Stimulated activated CD4-positive, alpha-beta T cell treated with anti-CD3 and anti-CD28 coated beads, Interleukin-2, amount 100 ng/mL, for 24 hours (primary cell): ENCODE measurements around the gene HOXA5.

Experiments
- DNase-seq, 2 donors: peaks; one replicate each; pipeline ENCODE4 v3.0.0-alpha.2; 2020

The HOXA5 gene

GRCh38 chr7:27147199-27148030, 3.9 kb upstream of the HOXA5 start, which contains the start of gene HOXA6:
Gene HOXA6 (minus strand): TSS chr7:27147774. CDS start chr7:27147749, 25 bp downstream.
- no peak for DNase-seq

- DNase-seq: no peak
Measured at GRCh38 chr7:27146491-27147198, 3.2 kb upstream of the HOXA5 start.

GRCh38 chr7:27145914-27146412, 2.5 kb upstream of the HOXA5 start:
- DNase-seq: no peak

GRCh38 chr7:27145165-27145913, 1.9 kb upstream of the HOXA5 start:
- DNase-seq: no peak

GRCh38 chr7:27144781-27145164, 1.3 kb upstream of the HOXA5 start:
- DNase-seq: no peak

GRCh38 chr7:27143950-27144780, 684 bp upstream of the HOXA5 start:
- DNase-seq: no peak

GRCh38 chr7:27142580-27143022, 880 bp downstream of the HOXA5 start:
- DNase-seq: no peak

GRCh38 chr7:27141923-27142579, 1.4 kb downstream of the HOXA5 start:
- DNase-seq: no peak

- DNase-seq: no peak
Measured at GRCh38 chr7:27141137-27141922, 2.2 kb downstream of the HOXA5 start.

- DNase-seq: no peak
Measured at GRCh38 chr7:27140126-27140857, 3.2 kb downstream of the HOXA5 start.

GRCh38 chr7:27139334-27140125, 4.0 kb downstream of the HOXA5 start:
- DNase-seq: no peak

- no peak for DNase-seq
Measured at GRCh38 chr7:27138985-27139333, 4.5 kb downstream of the HOXA5 start.

- no peak for DNase-seq
Measured at GRCh38 chr7:27138472-27138871, 5.0 kb downstream of the HOXA5 start.

- DNase-seq: no peak
Measured at GRCh38 chr7:27137640-27138315, 5.7 kb downstream of the HOXA5 start.

- DNase-seq: no peak
Measured at GRCh38 chr7:27134392-27134791, 9.1 kb downstream of the HOXA5 start.

- no peak for DNase-seq
Measured at GRCh38 chr7:27133409-27134231, 9.9 kb downstream of the HOXA5 start.

- no peak for DNase-seq
Measured at GRCh38 chr7:27132978-27133377, 10.5 kb downstream of the HOXA5 start.

- DNase-seq: no peak
Measured at GRCh38 chr7:27132214-27132613, 11.3 kb downstream of the HOXA5 start.
